H1 (cell line): ENCODE results near the gene TOGARAM1. TPM values are rescaled to one million over a fixed set of nuclear protein-coding genes. Genes with fewer than 3 reads are reported as not detected.

ENCODE experiments used
- CTCF ChIA-PET: fragments of 300-600 bp; sonication (Branson Sonifier 250); formaldehyde crosslinking; loops from one replicate; lab custom pipeline; 2021; ENCODE audit not compliant: partially characterized antibody; lab: Charles Lee
- POLR2A ChIA-PET: fragments of 300-600 bp; sonication (Branson Sonifier 250); formaldehyde crosslinking; loops from one replicate; lab custom pipeline; 2021; ENCODE audit warnings: inconsistent platforms; ENCODE audit not compliant: partially characterized antibody; lab: Charles Lee
- DNase-seq, 2 experiments: peaks; one replicate each; pipeline versions ENCODE4 v3.0.0 to v3.0.0-alpha.2; 2010 to 2022; ENCODE audit warnings: low spot score in 2 of 2, low read depth in 1 of 2, mixed read lengths in 1 of 2
- FAIRE-seq: peaks from 2 replicates; lab custom pipeline; 2011; peaks lifted over from hg19 to GRCh38; lab: Jason Lieb, UNC
- H2AFZ ChIP-seq: 2 replicates; pipeline ENCODE4 v1.8.1; 2012; ENCODE audit warnings: low read length, inconsistent platforms
- H2AK5ac ChIP-seq: 2 replicates; pipeline ENCODE4 v1.6.1; 2013; ENCODE audit warnings: low read depth, low read length
- H2BK120ac ChIP-seq: replicated peaks from 2 replicates; pipeline ENCODE3; 2013; ENCODE audit warnings: low read depth, low read length, inconsistent platforms
- H2BK12ac ChIP-seq: 2 replicates; pipeline ENCODE4 v1.6.1; 2013; ENCODE audit warnings: low read depth, low read length
- H2BK15ac ChIP-seq: 2 replicates; pipeline ENCODE4 v1.6.1; 2013; ENCODE audit warnings: low read length
- H2BK20ac ChIP-seq: 2 replicates; pipeline ENCODE4 v1.6.1; 2013; ENCODE audit warnings: low read length
- H2BK5ac ChIP-seq: 2 replicates; pipeline ENCODE4 v1.6.1; 2013; ENCODE audit warnings: low read depth, low read length
- H3K14ac ChIP-seq: 2 replicates; pipeline ENCODE4 v1.6.1; 2013; ENCODE audit warnings: inconsistent platforms; ENCODE audit not compliant: insufficient read length
- H3K18ac ChIP-seq: 2 replicates; pipeline ENCODE4 v1.6.1; 2013; ENCODE audit warnings: low read length; ENCODE audit errors: extremely low read depth
- H3K23ac ChIP-seq: 2 replicates; pipeline ENCODE4 v1.6.1; 2013; ENCODE audit warnings: inconsistent platforms; ENCODE audit not compliant: insufficient read length
- H3K23me2 ChIP-seq: 2 replicates; pipeline ENCODE4 v1.6.1; 2013; ENCODE audit warnings: low read depth, low read length
- H3K27ac ChIP-seq: 2 replicates; pipeline ENCODE4 v1.6.1; 2011; ENCODE audit warnings: low read depth, low read length, inconsistent platforms
- H3K27me3 ChIP-seq, 4 experiments: replicated peaks in 1 of 4; 1 replicate in 1 of 4; 2 replicates in 3 of 4; pipeline versions ENCODE4 v1.6.1 to v1.8.1; 2011 to 2013; ENCODE audit warnings: low read length in 3 of 4, mild to moderate bottlenecking in 3 of 4, inconsistent platforms in 2 of 4, mixed read lengths in 2 of 4, moderate library complexity in 1 of 4; ENCODE audit not compliant: control insufficient read depth in 3 of 4, insufficient read depth in 3 of 4; ENCODE audit errors: extremely low read depth in 1 of 4
- H3K36me3 ChIP-seq, 4 experiments: 2 replicates each; pipeline versions ENCODE4 v1.6.1 to v1.8.1; 2011 to 2013; ENCODE audit warnings: mild to moderate bottlenecking in 4 of 4, low read length in 3 of 4, moderate library complexity in 2 of 4, control low read depth in 1 of 4, inconsistent platforms in 1 of 4; ENCODE audit not compliant: insufficient read depth in 4 of 4, control insufficient read depth in 2 of 4
- H3K4ac ChIP-seq: replicated peaks from 2 replicates; pipeline ENCODE3; 2013; ENCODE audit warnings: low read length, low read depth, mixed read lengths, inconsistent platforms; ENCODE audit not compliant: insufficient read length
- H3K4me1 ChIP-seq, 4 experiments: replicated peaks in 1 of 4; 1 replicate in 1 of 4; 2 replicates in 3 of 4; pipeline versions ENCODE4 v1.6.1 to v1.8.1; 2011 to 2013; ENCODE audit warnings: low read length in 3 of 4, inconsistent platforms in 2 of 4, mixed read lengths in 1 of 4; ENCODE audit not compliant: insufficient read depth in 4 of 4, control insufficient read depth in 3 of 4
- H3K4me2 ChIP-seq, 2 experiments: 2 replicates each; pipeline versions ENCODE4 v1.6.1 to v1.8.1; 2011 to 2013; ENCODE audit warnings: low read depth in 2 of 2, low read length in 2 of 2, control low read depth in 1 of 2, inconsistent platforms in 1 of 2, mild to moderate bottlenecking in 1 of 2; ENCODE audit not compliant: insufficient read depth in 1 of 2
- H3K4me3 ChIP-seq, 4 experiments: fragments of 200-600, 300-600 bp in 1 of 4; sonication (generic), shearing (Covaris generic), sonication (Bioruptor Twin) in 1 of 4; 2 replicates each; pipeline versions ENCODE4 v1.5.1 to v1.8.1; 2011 to 2016; ENCODE audit warnings: low read length in 4 of 4, low read depth in 3 of 4, control low read depth in 2 of 4, inconsistent platforms in 2 of 4, mild to moderate bottlenecking in 2 of 4, mixed read lengths in 1 of 4, moderate library complexity in 1 of 4; ENCODE audit not compliant: insufficient read depth in 2 of 4; ENCODE audit errors: extremely low read depth in 1 of 4
- H3K56ac ChIP-seq: replicated peaks from 2 replicates; pipeline ENCODE3; 2013; ENCODE audit warnings: low read depth, mild to moderate bottlenecking, mixed read lengths, low read length, inconsistent platforms; ENCODE audit not compliant: insufficient read length
- H3K79me1 ChIP-seq: 2 replicates; pipeline ENCODE4 v1.6.1; 2013; ENCODE audit warnings: low read depth, low read length, control low read depth
- H3K79me2 ChIP-seq, 2 experiments: 2 replicates each; pipeline versions ENCODE4 v1.6.1 to v1.8.1; 2012 to 2013; ENCODE audit warnings: low read length in 2 of 2, mild to moderate bottlenecking in 2 of 2, inconsistent platforms in 1 of 2; ENCODE audit not compliant: insufficient read depth in 2 of 2, control insufficient read depth in 1 of 2
- H3K9ac ChIP-seq, 4 experiments: replicated peaks in 1 of 4; 1 replicate in 1 of 4; 2 replicates in 3 of 4; pipeline versions ENCODE4 v1.6.1 to v1.8.1; 2011 to 2013; ENCODE audit warnings: low read depth in 3 of 4, low read length in 3 of 4, control low read depth in 2 of 4, mild to moderate bottlenecking in 2 of 4, moderate library complexity in 2 of 4, inconsistent platforms in 1 of 4; ENCODE audit errors: extremely low read depth in 1 of 4
- H3K9me3 ChIP-seq, 2 experiments: 2 replicates each; pipeline versions ENCODE4 v1.6.1 to v1.8.1; 2012 to 2013; ENCODE audit warnings: mild to moderate bottlenecking in 2 of 2, moderate library complexity in 2 of 2, control low read depth in 1 of 2, inconsistent platforms in 1 of 2, low read depth in 1 of 2, low read length in 1 of 2, mixed read lengths in 1 of 2; ENCODE audit not compliant: insufficient read depth in 2 of 2
- H4K20me1 ChIP-seq, 2 experiments: replicated peaks in 1 of 2; 2 replicates each; pipeline versions ENCODE3 to v1.8.1; 2011 to 2013; ENCODE audit warnings: inconsistent platforms in 2 of 2, low read length in 2 of 2, mild to moderate bottlenecking in 1 of 2; ENCODE audit not compliant: insufficient read depth in 2 of 2, control insufficient read depth in 1 of 2
- H4K5ac ChIP-seq: 2 replicates; pipeline ENCODE4 v1.6.1; 2013; ENCODE audit warnings: low read length, low read depth, mixed read lengths, inconsistent platforms; ENCODE audit not compliant: insufficient read length
- H4K8ac ChIP-seq: 2 replicates; pipeline ENCODE4 v1.8.0; 2013; ENCODE audit warnings: mild to moderate bottlenecking, moderate library complexity, low read length, inconsistent platforms; ENCODE audit not compliant: insufficient read depth; ENCODE audit errors: extremely low read depth
- H4K91ac ChIP-seq: replicated peaks from 2 replicates; pipeline ENCODE3; 2013; ENCODE audit warnings: low read length, mixed read lengths, inconsistent platforms; ENCODE audit not compliant: insufficient read length
- EZH2 ChIP-seq: fragments of 200-600 bp; sonication (generic); IDR thresholded peaks from 2 replicates; pipeline ENCODE4 v1.7.1; 2012; ENCODE audit warnings: low read depth, mild to moderate bottlenecking, moderate library complexity, low read length, inconsistent platforms; ENCODE audit not compliant: severe bottlenecking
- GABPA ChIP-seq: IDR thresholded peaks from 2 replicates; pipeline ENCODE4 v1.6.1; 2011; ENCODE audit warnings: mild to moderate bottlenecking, low read length, moderate library complexity, borderline replicate concordance; ENCODE audit not compliant: insufficient read depth
- KDM1A ChIP-seq: fragments of 200-600, 300-600 bp; sonication (generic); IDR thresholded peaks from 2 replicates; pipeline ENCODE4 v1.7.1; 2016; ENCODE audit warnings: mild to moderate bottlenecking, low read length, borderline replicate concordance
- RFX5 ChIP-seq: IDR thresholded peaks from 2 replicates; pipeline ENCODE4 v1.6.1; 2011; ENCODE audit warnings: low read depth, low read length, improper control_type of control experiment, borderline replicate concordance
- SIN3A ChIP-seq, 2 experiments: IDR thresholded peaks in 1 of 2; conservative IDR thresholded peaks in 1 of 2; 2 replicates each; pipeline ENCODE4 v1.6.1; 2011 to 2012; ENCODE audit warnings: low read length in 2 of 2, improper control_type of control experiment in 1 of 2, low read depth in 1 of 2, mild to moderate bottlenecking in 1 of 2
- whole genome bisulfite sequencing, 2 experiments: shearing (Covaris generic) in 1 of 2; methylation state at CpG; one replicate each; pipeline versions ENCODE4 v1.1.6 to v1.1.7; 2013 to 2015; ENCODE audit warnings: low lambda C conversion rate in 2 of 2, mixed read lengths in 2 of 2, inconsistent platforms in 1 of 2, low coverage in 1 of 2, missing lambda C conversion rate in 1 of 2; ENCODE audit not compliant: insufficient replicate concordance in 2 of 2, insufficient coverage in 1 of 2, insufficient read length in 1 of 2; ENCODE audit errors: extremely low coverage in 1 of 2, missing lambda C conversion rate in 1 of 2; 5-methylcytosine and 5-hydroxymethylcytosine counted together
- polyA plus RNA-seq, 7 experiments: library from polyadenylated mRNA; depleted of rRNA in 3 of 7; stranded (reverse) in 5 of 7; unstranded in 2 of 7; fragments of >200 nt in 5 of 7; fragments of 200-250 nt in 2 of 7; gene quantifications; 1 replicate in 5 of 7; 2 replicates in 1 of 7; 4 replicates in 1 of 7; pipeline versions ENCODE4 v1.2.1 to v1.2.3, GENCODE V29; 2011 to 2013; ENCODE audit warnings: missing spikeins in 2 of 7, mixed read lengths in 2 of 7
- total RNA-seq: library from RNA; stranded (reverse); fragmentation: NEBNext Ultra II Directional; extraction: Animal tissue kit (Norgen Biotek cat#: 25700); gene quantifications from 2 replicates; pipeline ENCODE4 v1.2.1, GENCODE V29; 2021
- TF ChIP-seq, protein P1 (sequence below): IDR thresholded peaks from 2 replicates; pipeline ENCODE4 v1.6.1; 2011; ENCODE audit warnings: low read depth, mild to moderate bottlenecking, low read length; ENCODE audit not compliant: insufficient read depth

Gene TOGARAM1
- total and polyA plus RNA-seq, 2 of the 8 experiments (the other 6 are each of a cell fraction or from before 2014, with no cell fraction given): 2.5 to 6.8 TPM

DNA sequence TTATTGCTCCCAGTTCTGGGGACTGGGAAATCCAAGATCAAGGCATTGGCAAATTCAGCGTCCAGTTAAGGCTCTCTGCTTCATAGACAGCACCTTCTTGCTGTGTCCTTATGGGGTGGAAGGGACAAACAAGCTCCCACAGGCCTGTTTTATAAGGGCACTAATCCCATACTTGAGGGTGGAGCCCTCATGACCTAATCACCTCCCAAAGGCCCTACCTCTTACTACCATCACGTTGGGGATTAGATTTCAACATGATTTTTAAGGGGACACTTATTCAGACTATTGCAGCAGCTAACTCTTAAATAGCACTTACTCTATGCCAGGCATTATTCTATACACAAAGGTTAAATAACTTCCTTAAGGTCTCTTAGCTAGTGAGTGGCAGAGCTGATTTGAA, 17.3 kb downstream of the TOGARAM1 start:
- Histone ChIP-seq H3K9me3 (no peaks in the 10 kb centered on the region), H4K91ac (no peak overlapping the region), H3K27ac (no peak overlapping the region), H3K36me3 (no peaks in the 10 kb centered on the region), H4K20me1 (no peaks in the 10 kb centered on the region), H3K4me3 (no peak overlapping the region), H3K79me1 (no peaks in the 10 kb centered on the region; the same call in 1 of the 2 replicates), H3K79me2 (peaks cover 0 to 40% of the 10 kb centered on the region in 2 experiments; a peak in 2 of 4 replicates), H2BK12ac (no peak overlapping the region), H4K8ac (no peak overlapping the region), H2AFZ (no peak overlapping the region), H2AK5ac (no peak overlapping the region), H2BK5ac (no peak overlapping the region), H3K23me2 (no peaks in the 10 kb centered on the region), H2BK20ac (no peak overlapping the region), H3K4me2 (no peak overlapping the region), H3K56ac (no peak overlapping the region)
- CTCF ChIA-PET: interaction anchor here (0.6 to 1.8 kb wide), 5 partner anchors 10 to 156 kb away, joined by 3 to 7 read pairs (median 3); partner anchors contain the start of gene FANCM
- no peak for DNase-seq
- TF ChIP-seq EZH2: no peak
- no peak for TF ChIP-seq GABPA
- TF ChIP-seq, protein P1, sequence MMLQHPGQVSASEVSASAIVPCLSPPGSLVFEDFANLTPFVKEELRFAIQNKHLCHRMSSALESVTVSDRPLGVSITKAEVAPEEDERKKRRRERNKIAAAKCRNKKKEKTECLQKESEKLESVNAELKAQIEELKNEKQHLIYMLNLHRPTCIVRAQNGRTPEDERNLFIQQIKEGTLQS: no peak
- TF ChIP-seq KDM1A: no peak
- no peak for TF ChIP-seq RFX5
- TF ChIP-seq SIN3A (conservative IDR thresholded peaks at IDR 0.05 in 1 of 2, IDR thresholded peaks at IDR 0.05 in 1 of 2; ENCODE audit: low read depth in 1 of 2, low read length in 2 of 2): no peak
- TF ChIP-seq, all 59 proteins: peak for 0
- H3K14ac ChIP-seq: no peak overlapping the region
- no peak overlapping the region for H4K5ac ChIP-seq
- no peak overlapping the region for H3K4ac ChIP-seq
- H3K18ac ChIP-seq: no peak overlapping the region
- WGBS, 2 experiments: 85% methylated on average over 2 of the region's 2 CpGs; no CpG with 5 or more reads in 1 of the 2 experiments
- no peak overlapping the region for H2BK15ac ChIP-seq
- POLR2A ChIA-PET: interaction anchor here (1.4 to 1.8 kb wide), 2 partner anchors 17 to 30 kb away, joined by 3 to 9 read pairs; partner anchors contain the start of genes KLHL28 and TOGARAM1
- H3K27me3 ChIP-seq: peaks cover 0 to 1% (median 0%) of the 10 kb centered on the region in 4 experiments; a peak in 1 of 7 replicates
- no peak overlapping the region for H3K9ac ChIP-seq
- no peak overlapping the region for H2BK120ac ChIP-seq
- no peak overlapping the region for H3K23ac ChIP-seq
- FAIRE-seq: no peak
- H3K4me1 ChIP-seq: no peaks in the 10 kb centered on the region
